BLaER1 treated with 17β-estradiol and CSF1 and Interleukin-3, amounts not matched to agents 10 nM and 100 nM (cell line): ENCODE results near the gene SIK2.
"Not testable (repeated sequence)": the region's sequence is repeated elsewhere in the genome, so short reads cannot be mapped to it uniquely, and the experiment has no call there.

ENCODE experiments used
- H3K27ac ChIP-seq, 11 experiments: shearing (Covaris generic); formaldehyde crosslinking; 2 replicates each; pipeline ENCODE4 v1.8.1; 2022
- H3K27me3 ChIP-seq, 11 experiments: shearing (Covaris generic); formaldehyde crosslinking; 2 replicates each; pipeline ENCODE4 v1.8.1; 2022
- H3K36me3 ChIP-seq, 11 experiments: shearing (Covaris generic); formaldehyde crosslinking; 2 replicates each; pipeline ENCODE4 v1.8.1; 2022
- H3K4me1 ChIP-seq, 10 experiments: shearing (Covaris generic); formaldehyde crosslinking; 2 replicates each; pipeline ENCODE4 v1.8.1; 2022
- H3K4me2 ChIP-seq, 11 experiments: shearing (Covaris generic); formaldehyde crosslinking; 2 replicates each; pipeline ENCODE4 v1.8.1; 2022
- H3K4me3 ChIP-seq, 10 experiments: shearing (Covaris generic); formaldehyde crosslinking; 2 replicates each; pipeline ENCODE4 v1.8.1; 2022
- H3K9ac ChIP-seq, 11 experiments: shearing (Covaris generic); formaldehyde crosslinking; 2 replicates each; pipeline ENCODE4 v1.8.1; 2022
- H3K9me3 ChIP-seq, 11 experiments: shearing (Covaris generic); formaldehyde crosslinking; replicated peaks in 1 of 11; 2 replicates each; pipeline ENCODE4 v1.8.1; 2022
- H4K20me1 ChIP-seq, 11 experiments: shearing (Covaris generic); formaldehyde crosslinking; 2 replicates each; pipeline ENCODE4 v1.8.1; 2022
- Cebpa-rat ChIP-seq, 11 experiments: shearing (Covaris generic); IDR thresholded peaks; 2 replicates each; pipeline ENCODE4 v1.8.1; 2022

SIK2 gene

DNA sequence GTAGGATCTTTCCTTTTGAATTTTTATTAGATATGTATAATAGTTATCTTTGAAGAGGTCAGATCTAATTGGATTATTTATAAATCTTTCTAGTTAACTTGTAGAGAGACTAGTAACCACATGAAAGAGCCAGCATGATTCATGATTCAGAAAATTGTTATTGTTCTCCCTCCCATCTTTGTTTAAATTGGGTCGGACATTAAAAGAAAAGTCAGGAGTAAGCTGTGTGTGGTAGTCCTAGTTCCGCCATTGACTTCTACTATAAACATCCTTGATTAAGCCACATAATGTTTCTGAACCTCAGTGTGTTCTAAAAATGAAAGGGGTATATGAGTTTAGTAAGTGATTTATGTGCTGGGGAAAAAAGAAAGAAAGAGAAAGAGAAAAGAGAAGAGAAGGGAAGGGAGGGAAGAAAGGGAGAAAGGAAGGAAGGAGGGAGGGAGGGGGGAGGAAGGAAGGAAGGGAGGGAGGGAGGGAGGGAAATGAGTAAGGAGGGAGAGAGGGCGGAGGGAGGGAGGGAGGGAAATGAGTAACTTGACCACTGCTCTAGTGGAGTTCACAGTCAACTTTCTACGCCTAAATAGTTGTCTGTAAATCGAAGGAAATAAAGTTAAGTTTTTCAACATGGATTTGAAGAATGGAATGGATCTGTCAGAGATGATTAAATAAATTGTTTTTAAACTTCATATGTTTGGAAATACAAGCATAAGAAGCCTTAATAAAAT lies 32.9 kb downstream of the SIK2 start:
- no peak for TF ChIP-seq Cebpa-rat (IDR thresholded peaks at IDR 0.05)
- H4K20me1 ChIP-seq = peaks cover 0 to 10% (median 0%) of the 10 kb centered on the region in 11 experiments; a peak in 2 of 22 replicates
- no peak overlapping the region for H3K27ac ChIP-seq
- H3K36me3 ChIP-seq = peaks cover 22 to 87% (median 46%) of the 10 kb centered on the region in 11 experiments
- H3K4me3 ChIP-seq = no peak overlapping the region
- no peaks in the 10 kb centered on the region for H3K27me3 ChIP-seq
- H3K4me1 ChIP-seq = peaks cover 11 to 19% (median 13%) of the 10 kb centered on the region in 10 experiments; a peak in 19 of 20 replicates
- peaks cover 0 to 17% (median 4%) of the 10 kb centered on the region in 11 experiments; a peak in 6 of 22 replicates for H3K9me3 ChIP-seq
- no peak overlapping the region for H3K9ac ChIP-seq
- no peak overlapping the region for H3K4me2 ChIP-seq

DNA sequence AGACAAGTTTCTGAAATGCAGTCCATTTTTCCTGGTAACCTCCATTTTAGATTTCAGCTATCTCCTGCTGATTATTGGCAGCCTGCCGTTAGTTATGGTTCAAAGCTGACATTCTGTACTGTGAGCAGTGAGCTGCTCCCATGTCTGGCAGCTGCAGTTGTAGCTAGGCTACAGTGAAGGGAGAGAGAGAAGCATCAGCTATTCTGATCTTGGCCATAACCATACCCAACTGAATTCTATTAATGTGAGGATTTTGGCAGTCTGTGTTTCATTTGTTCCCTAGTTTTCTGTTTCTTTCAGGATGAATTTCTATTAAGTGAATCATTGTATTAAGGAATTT lies 33.4 kb downstream of the SIK2 start:
- TF ChIP-seq Cebpa-rat (IDR thresholded peaks at IDR 0.05) = no peak
- Histone ChIP-seq H3K27me3 (no peaks in the 10 kb centered on the region), H3K27ac (no peak overlapping the region), H3K4me1 (peaks cover 11 to 19% (median 13%) of the 10 kb centered on the region in 10 experiments; a peak in 19 of 20 replicates), H3K4me3 (no peak overlapping the region), H3K36me3 (peaks cover 24 to 86% (median 45%) of the 10 kb centered on the region in 11 experiments), H3K9ac (no peak overlapping the region), H3K4me2 (no peak overlapping the region; a peak in 1 of 22 replicates), H3K9me3 (peaks cover 0 to 17% (median 4%) of the 10 kb centered on the region in 11 experiments; a peak in 6 of 22 replicates), H4K20me1 (peaks cover 0 to 10% (median 0%) of the 10 kb centered on the region in 11 experiments; a peak in 2 of 22 replicates)

DNA sequence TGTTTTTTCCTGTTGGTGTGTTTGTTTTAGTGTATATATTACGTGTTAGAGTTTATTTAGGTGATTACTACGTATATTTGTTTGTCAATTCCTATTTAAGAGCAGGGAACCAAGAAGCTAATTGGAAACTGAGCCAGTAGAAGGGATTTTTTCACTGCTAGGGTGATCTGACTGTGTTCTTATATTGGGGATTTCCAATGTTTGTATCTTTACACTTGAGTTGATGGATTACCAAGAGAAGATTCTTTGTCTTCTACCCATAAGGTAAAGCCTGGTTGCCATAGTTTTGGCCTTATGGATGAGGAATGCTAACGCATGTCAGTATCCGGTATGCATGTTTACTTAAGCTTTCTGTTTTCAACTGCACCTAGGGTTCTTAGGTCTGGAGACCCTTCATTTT lies 35.6 kb downstream of the SIK2 start:
- H3K36me3 ChIP-seq = peaks cover 44 to 86% (median 56%) of the 10 kb centered on the region in 11 experiments
- peaks cover 0 to 5% (median 0%) of the 10 kb centered on the region in 11 experiments; a peak in 2 of 22 replicates for H4K20me1 ChIP-seq
- no peaks in the 10 kb centered on the region for H3K27me3 ChIP-seq
- H3K4me1 ChIP-seq = peaks cover 11 to 19% (median 13%) of the 10 kb centered on the region in 10 experiments; a peak in 19 of 20 replicates
- no peak for TF ChIP-seq Cebpa-rat (IDR thresholded peaks at IDR 0.05)
- no peak overlapping the region for H3K9ac ChIP-seq
- peaks cover 0 to 17% (median 6%) of the 10 kb centered on the region in 11 experiments; a peak in 9 of 22 replicates for H3K9me3 ChIP-seq
- H3K4me3 ChIP-seq = no peak overlapping the region
- H3K4me2 ChIP-seq = no peak overlapping the region
- no peak overlapping the region for H3K27ac ChIP-seq

DNA sequence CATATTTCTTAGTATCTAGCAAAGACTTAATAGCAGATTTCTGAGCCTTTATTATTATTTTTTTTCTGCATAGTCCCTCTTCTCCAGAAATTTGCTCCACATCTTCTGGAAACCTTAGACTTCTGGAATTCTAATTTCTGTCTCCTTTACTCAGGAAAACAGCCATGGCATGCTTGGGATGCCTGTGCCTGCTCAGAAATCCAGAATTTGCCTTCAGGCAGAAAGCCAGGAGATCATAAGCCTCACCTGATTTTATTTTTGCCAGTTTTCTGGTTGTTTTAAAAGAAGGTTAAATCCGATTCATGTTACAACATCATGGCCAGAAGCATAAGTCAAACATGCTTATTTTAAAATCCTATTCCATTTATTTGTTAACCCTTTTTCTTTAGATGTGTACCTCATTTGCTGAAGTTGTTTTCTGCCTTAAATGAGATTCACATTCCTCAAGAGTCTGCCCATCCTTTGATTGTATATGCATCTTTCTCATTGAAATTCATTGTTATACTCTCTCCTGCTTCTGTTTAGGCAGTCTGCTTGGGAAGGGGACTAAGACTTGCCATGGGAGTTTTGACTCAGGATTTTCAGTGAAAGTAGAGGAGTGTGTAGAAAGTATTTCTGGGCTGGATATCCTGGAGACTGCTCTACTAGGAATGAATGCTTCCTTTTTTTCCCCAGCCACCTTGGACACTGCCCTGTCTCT lies 37.1 kb downstream of the SIK2 start:
- no peak for TF ChIP-seq Cebpa-rat (IDR thresholded peaks at IDR 0.05)
- no peak overlapping the region for H3K4me2 ChIP-seq
- H3K27me3 ChIP-seq = no peaks in the 10 kb centered on the region
- H4K20me1 ChIP-seq = peaks cover 0 to 5% (median 0%) of the 10 kb centered on the region in 11 experiments; a peak in 2 of 22 replicates
- H3K36me3 ChIP-seq = peaks cover 52 to 94% (median 62%) of the 10 kb centered on the region in 11 experiments
- H3K4me1 ChIP-seq = peaks cover under 1 to 8% (median 2%) of the 10 kb centered on the region in 10 experiments; a peak in 17 of 20 replicates
- H3K9ac ChIP-seq = no peak overlapping the region
- peaks cover 0 to 24% (median 6%) of the 10 kb centered on the region in 11 experiments; a peak in 10 of 22 replicates for H3K9me3 ChIP-seq
- H3K27ac ChIP-seq = no peak overlapping the region
- no peak overlapping the region for H3K4me3 ChIP-seq

DNA sequence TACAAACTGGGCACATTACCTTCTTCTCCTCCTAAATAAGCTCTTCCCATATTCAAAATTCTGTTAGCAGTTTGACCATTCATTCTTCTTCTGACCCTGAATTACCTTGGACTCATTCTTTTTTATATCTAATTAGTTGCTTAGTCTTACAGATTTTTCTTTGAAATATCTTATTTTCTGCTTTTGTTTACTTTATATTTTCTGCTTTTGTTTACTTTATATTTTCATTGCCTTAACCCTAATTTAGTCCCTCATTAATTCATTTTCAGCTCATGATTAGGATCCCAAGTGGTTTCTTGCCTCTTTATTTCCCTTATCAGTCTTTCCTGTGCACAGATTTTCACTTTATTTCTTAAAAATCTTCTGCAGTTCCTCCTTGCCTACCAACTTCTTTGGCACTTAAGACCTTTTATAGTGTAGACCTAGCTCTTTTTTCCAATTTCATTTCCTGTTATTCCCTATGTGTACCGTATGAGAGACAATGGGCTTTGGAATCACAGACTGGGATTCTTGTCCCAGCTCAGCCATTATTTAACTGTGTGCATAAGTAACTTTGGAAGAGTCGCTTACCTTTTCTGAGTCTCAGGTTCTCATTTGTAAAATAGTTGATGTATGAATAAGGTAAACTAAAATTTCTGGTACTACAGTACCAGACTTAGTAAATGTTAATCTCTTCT lies 39.2 kb downstream of the SIK2 start:
- no peak overlapping the region for H3K9ac ChIP-seq
- no peak for TF ChIP-seq Cebpa-rat (IDR thresholded peaks at IDR 0.05)
- H3K27ac ChIP-seq = no peak overlapping the region
- no peaks in the 10 kb centered on the region for H3K27me3 ChIP-seq
- peaks cover 0 to 18% (median 0%) of the 10 kb centered on the region in 11 experiments; a peak in 9 of 22 replicates for H3K9me3 ChIP-seq
- peaks cover 6 to 16% (median 9%) of the 10 kb centered on the region in 10 experiments for H3K4me1 ChIP-seq
- no peak overlapping the region for H3K4me2 ChIP-seq
- H3K36me3 ChIP-seq = peaks cover 46 to 99% (median 57%) of the 10 kb centered on the region in 11 experiments
- H4K20me1 ChIP-seq = peaks cover 0 to 10% (median 0%) of the 10 kb centered on the region in 11 experiments; a peak in 2 of 22 replicates
- H3K4me3 ChIP-seq = no peak overlapping the region

DNA sequence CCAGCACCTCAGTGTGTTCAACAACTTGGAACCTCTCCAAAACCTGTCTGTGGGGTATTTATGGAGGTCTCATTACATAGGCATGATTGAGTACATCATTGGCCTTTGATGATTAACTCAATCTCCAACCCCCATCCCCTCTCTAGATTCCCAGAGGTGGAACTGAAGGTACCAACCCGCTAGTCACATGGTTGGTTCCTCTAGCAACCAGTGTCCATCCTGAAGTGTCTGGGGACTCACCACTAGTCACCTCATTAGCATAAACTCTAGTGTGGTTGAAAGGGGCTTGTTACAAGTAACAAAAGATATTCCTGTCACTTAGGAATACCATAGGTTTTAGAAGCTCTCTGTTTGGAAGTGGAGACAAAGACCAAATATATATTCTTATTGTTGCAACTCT lies 40.3 kb downstream of the SIK2 start:
- no peaks in the 10 kb centered on the region for H3K27me3 ChIP-seq
- no peak for TF ChIP-seq Cebpa-rat (IDR thresholded peaks at IDR 0.05)

DNA sequence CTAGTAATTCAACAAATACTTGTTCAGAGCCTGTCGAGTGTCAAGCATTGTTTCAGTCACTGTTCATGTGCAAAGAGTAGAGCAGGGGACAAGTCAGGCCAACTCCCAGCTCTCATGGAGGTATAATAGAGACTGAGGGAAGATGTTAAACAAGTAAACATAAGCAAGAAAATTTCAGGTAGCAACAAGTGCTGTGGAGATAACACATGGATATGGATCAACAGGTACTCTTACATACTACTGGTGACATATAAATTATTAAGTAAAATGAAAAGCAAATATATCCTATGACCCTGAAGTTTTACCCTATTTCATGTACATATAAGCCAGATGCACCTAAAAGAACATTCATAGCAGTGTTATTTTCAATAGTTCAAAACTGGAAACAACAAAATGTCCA lies 42.7 kb downstream of the SIK2 start:
- H3K27ac ChIP-seq = no peak overlapping the region
- no peaks in the 10 kb centered on the region for H3K27me3 ChIP-seq
- no peak for TF ChIP-seq Cebpa-rat (IDR thresholded peaks at IDR 0.05)

More for the DNA sequence above, 40.3 kb downstream of the SIK2 start:
- Histone ChIP-seq H3K27ac (no peak overlapping the region), H4K20me1 (peaks cover 0 to 10% (median 0%) of the 10 kb centered on the region in 11 experiments; a peak in 2 of 22 replicates), H3K4me2 (no peak overlapping the region), H3K9me3 (peaks cover 0 to 16% (median 0%) of the 10 kb centered on the region in 11 experiments; a peak in 8 of 22 replicates), H3K9ac (no peak overlapping the region), H3K4me3 (no peak overlapping the region), H3K36me3 (peaks cover 37 to 88% (median 53%) of the 10 kb centered on the region in 11 experiments), H3K4me1 (peaks cover 6 to 16% (median 9%) of the 10 kb centered on the region in 10 experiments)

DNA sequence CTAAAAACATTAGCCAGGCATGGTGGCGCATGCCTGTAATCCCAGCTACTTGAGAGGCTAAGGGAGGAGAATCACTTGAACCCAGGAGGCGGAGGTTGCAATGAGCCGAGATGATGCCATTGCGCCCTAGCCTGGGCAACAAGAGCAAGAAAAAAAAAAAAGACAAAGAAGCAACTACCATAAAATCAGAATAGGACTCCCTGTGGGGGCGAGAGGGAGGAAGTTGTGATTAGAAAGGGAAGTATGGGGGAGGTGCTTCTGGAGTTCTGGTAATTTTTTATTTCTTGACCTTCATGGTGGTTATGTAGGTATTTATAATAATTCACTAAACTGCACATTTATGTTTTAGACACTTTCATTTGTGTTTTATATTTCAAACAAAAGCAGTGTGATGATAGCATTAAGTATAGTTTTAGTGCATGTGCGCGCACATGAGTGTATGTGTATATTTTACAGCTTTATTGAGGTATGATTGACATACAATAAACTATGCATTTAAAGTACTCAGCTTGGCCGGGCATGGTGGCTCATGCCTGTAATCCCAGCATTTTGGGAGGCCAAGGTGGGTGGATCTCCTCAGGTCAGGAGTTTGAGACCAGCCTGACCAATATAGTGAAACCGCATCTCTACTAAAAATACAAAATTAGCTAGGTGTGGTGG lies 43.5 kb downstream of the SIK2 start:
- H3K27me3 ChIP-seq = no peaks in the 10 kb centered on the region
- peaks cover 0 to 8% (median 0%) of the 10 kb centered on the region in 11 experiments; a peak in 5 of 22 replicates for H3K9me3 ChIP-seq
- no peak overlapping the region for H3K27ac ChIP-seq
- no peak overlapping the region for H3K4me3 ChIP-seq
- peaks cover 0 to 12% (median 0%) of the 10 kb centered on the region in 11 experiments; a peak in 1 of 22 replicates for H4K20me1 ChIP-seq
- H3K36me3 ChIP-seq = peaks cover 14 to 65% (median 36%) of the 10 kb centered on the region in 11 experiments
- TF ChIP-seq Cebpa-rat (IDR thresholded peaks at IDR 0.05) = no peak
- peak overlapping the region; percentile 46 to 76 (median 54); a peak in 21 of 22 replicates for H3K4me2 ChIP-seq
- no peak overlapping the region for H3K9ac ChIP-seq
- H3K4me1 ChIP-seq = peaks cover 6 to 16% (median 9%) of the 10 kb centered on the region in 10 experiments

More for the DNA sequence above, 42.7 kb downstream of the SIK2 start:
- Histone ChIP-seq H3K9ac (no peak overlapping the region), H3K4me1 (peaks cover 6 to 16% (median 9%) of the 10 kb centered on the region in 10 experiments), H4K20me1 (peaks cover 0 to 6% (median 0%) of the 10 kb centered on the region in 11 experiments; a peak in 1 of 22 replicates), H3K4me2 (peak overlapping the region in 6 of 11 experiments; percentile 47 to 76 (median 58); a peak in 5 of 22 replicates), H3K36me3 (peaks cover 16 to 73% (median 37%) of the 10 kb centered on the region in 11 experiments), H3K4me3 (no peak overlapping the region), H3K9me3 (peaks cover 0 to 8% (median 0%) of the 10 kb centered on the region in 11 experiments; a peak in 5 of 22 replicates)

DNA sequence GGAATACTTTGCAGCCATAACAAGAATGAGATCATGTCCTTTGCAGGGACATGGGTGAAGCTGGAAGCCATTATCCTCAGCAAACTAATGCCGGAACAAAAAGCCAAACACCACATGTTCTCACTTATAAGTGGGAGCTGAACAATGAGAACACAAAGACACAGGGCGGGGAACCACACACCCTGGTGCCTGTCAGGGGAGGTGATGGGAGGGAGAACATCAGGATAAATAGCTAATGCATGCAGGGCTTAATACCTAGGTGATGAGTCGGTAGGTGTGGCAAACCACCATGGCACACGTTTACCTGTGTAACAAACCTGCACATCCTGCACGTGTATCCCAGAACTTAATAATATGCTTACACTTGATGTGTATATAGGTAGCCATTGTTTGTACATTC lies 49.1 kb downstream of the SIK2 start:
- H3K27me3 ChIP-seq, H3K4me1 ChIP-seq, H3K4me3 ChIP-seq, H3K4me2 ChIP-seq, H3K27ac ChIP-seq, H3K9me3 ChIP-seq, H3K9ac ChIP-seq: not testable (repeated sequence)
- Histone ChIP-seq H4K20me1 (peaks cover 0 to 17% (median 0%) of the 10 kb centered on the region in 11 experiments; a peak in 3 of 22 replicates), H3K36me3 (peaks cover 0 to 53% (median 29%) of the 10 kb centered on the region in 11 experiments)
